ENCODE results near the gene SMARCD3. TPM values are rescaled to one million over a fixed set of nuclear protein-coding genes. Genes with fewer than 3 reads are reported as not detected.

SMARCD3 gene
- total and polyA plus RNA-seq, 2 of the 4 experiments (the other 2 are of a cell fraction): 37.5 to 48.5 TPM

DNA sequence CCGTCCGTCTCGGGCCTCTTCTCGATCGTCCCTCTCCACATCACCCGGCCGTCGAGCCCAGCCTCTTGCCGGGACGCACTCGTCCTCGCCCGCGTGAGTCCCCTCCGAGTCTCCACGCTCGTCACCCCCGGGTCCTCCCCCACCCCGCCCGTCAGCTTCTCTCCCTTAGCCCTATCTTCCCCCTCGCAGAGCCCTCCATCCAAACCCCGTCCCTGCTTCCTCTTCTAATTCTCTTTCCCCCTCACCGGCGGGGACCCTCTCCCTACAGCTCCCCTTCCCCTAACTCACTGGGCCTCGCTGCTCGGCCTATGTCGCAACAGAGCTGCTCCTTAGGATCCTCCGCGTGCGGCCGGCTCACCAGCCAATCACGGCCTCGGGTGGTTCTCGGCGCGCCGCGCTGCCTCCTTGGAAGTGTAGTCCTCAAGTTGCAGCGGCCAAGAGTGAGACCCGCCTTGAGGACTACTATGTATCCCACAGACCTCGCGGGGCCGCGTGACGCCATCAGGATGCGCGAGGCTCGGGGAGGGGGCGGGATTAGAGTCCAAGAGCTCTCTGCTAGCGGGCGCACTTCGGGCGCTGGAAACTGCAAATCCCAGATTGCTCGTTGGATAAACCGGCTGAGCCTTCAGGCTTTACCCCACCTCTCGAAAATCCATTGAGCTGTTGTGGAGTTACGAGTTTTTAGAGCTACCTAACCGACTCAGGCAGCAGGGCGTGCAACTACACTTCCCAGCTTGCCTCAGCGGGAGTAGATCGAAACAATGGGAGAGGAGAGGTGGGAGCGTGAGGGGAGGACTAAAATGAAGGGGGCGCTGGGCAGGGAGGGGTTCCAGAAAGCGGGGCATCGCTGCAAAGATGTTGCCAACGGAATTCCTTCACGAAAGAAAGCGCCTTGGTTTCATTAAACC, 21.4 kb downstream of the SMARCD3 start, which contains the start of gene ABCF2 (continued):
- no peak for TF ChIP-seq CHD1 (IDR thresholded peaks at IDR 0.05; ENCODE audit: low read depth, low read length)

DNA sequence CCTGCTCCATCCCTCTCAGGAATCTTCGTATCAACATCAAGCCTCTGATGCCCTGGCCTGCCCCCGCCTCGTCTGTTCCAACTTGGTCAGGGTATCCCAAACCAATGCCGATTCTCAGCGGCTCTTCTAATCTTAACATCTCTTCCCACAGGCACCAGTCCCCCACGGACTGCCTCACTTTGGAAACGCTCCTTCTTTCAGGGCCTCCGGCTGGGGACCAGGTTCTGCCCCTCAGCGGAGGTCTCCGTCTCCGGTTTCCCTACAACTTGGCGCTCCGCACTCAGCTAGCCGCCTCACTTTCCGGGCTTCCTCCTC, 22.0 kb downstream of the SMARCD3 start:
- Histone ChIP-seq H3K18ac (ENCODE audit: low read depth, low read length) (no peak overlapping the region), H3K27me3 (ENCODE audit: control insufficient read depth, insufficient read depth, low read length) (no peaks in the 10 kb centered on the region), H3K27ac (ENCODE audit: insufficient read depth, low read length) (peak overlapping the region; percentile 62), H3K4me2 (ENCODE audit: low read depth, low read length) (peak overlapping the region; percentile 92), H3K9me1 (ENCODE audit: insufficient read depth, low read length) (peaks cover 4% of the 10 kb centered on the region), H3K56ac (ENCODE audit: extremely low read depth, insufficient read depth, low read length) (0 out of 2 replicates have a peak overlapping the region, but pooled peaks have one; percentile 37), H3K4me3 (ENCODE audit: insufficient read depth, low read depth, low read length) (peak overlapping the region; percentile 84), H3K79me1 (ENCODE audit: low read depth in 1 of 2, low read length in 2 of 2) (peaks cover 15 to 38% of the 10 kb centered on the region in 2 experiments), H2AK5ac (ENCODE audit: low read depth, low read length) (peak overlapping the region; percentile 37; the same call in 1 of the 2 replicates), H4K91ac (ENCODE audit: insufficient read depth, low read depth, low read length) (peak overlapping the region; percentile 23), H2AK9ac (replicated peaks; ENCODE audit: low read depth, low read length, poor library complexity) (peak overlapping the region; percentile 93), H2BK20ac (ENCODE audit: low read depth, low read length) (no peak overlapping the region), H4K20me1 (ENCODE audit: insufficient read depth, low read length) (no peaks in the 10 kb centered on the region), H3K4me1 (ENCODE audit: control insufficient read depth, insufficient read depth, low read length) (peaks cover 8% of the 10 kb centered on the region), H3K9me3 (ENCODE audit: control insufficient read depth, insufficient read depth, low read length) (no peaks in the 10 kb centered on the region), H4K5ac (ENCODE audit: low read depth, low read length) (0 out of 2 replicates have a peak overlapping the region, but pooled peaks have one; percentile 14), H4K8ac (ENCODE audit: low read depth in 2 of 2, low read length in 2 of 2) (peak overlapping the region; percentile 75 to 84), H3K14ac (replicated peaks; ENCODE audit: low read depth, low read length) (peak overlapping the region; percentile 23), H2BK120ac (ENCODE audit: low read depth, low read length) (no peak overlapping the region), H3K9ac (ENCODE audit: low read depth, low read length) (peak overlapping the region; percentile 84), H2AFZ (replicated peaks; ENCODE audit: low read length, poor library complexity) (peak overlapping the region; percentile 90), H2BK15ac (ENCODE audit: low read depth, low read length) (no peak overlapping the region), H3K23ac (ENCODE audit: low read depth, low read length) (peak overlapping the region; percentile 18; the same call in 1 of the 2 replicates), H3K36me3 (ENCODE audit: control insufficient read depth, insufficient read depth, low read length) (peaks cover 28% of the 10 kb centered on the region), H3K4ac (ENCODE audit: low read depth, low read length) (peak overlapping the region; percentile 47; the same call in 1 of the 2 replicates), H2BK5ac (ENCODE audit: low read depth, low read length, poor library complexity, severe bottlenecking) (peak overlapping the region; percentile 30)
- intact Hi-C loops (cut with micrococcal nuclease): no loop called here
- ChIA-PET POLR2A (ENCODE audit: unreplicated experiment) (interaction anchor here (1.2 kb wide), 1 partner anchor 21 kb away, joined by 4 read pairs; no protein-coding TSS in a partner anchor), CTCF (interaction anchor here (0.6 to 1.1 kb wide), 2 partner anchors 10 to 79 kb away, joined by 3 to 4 read pairs; no protein-coding TSS in a partner anchor)
- in situ Hi-C loops (cut with MboI; ENCODE audit: low sequenced_read_pairs): no loop called here
- WGBS, 2 experiments (ENCODE audit: extremely low coverage in 2 of 2, insufficient read length in 1 of 2): 0% methylated on average over 4 of the region's 15 CpGs; no CpG with 5 or more reads in 1 of the 2 experiments
- ATAC-seq (ENCODE audit: low read depth) (no peak; the same call in none of the 2 replicates), DNase-seq (no peak)
- no TSS peak for BruUV-seq (replicated peaks)
- dilution Hi-C loops (cut with HindIII; ENCODE audit: low sequenced_read_pairs, unreplicated experiment): no loop called here
- TF ChIP-seq MAZ (IDR thresholded peaks at IDR 0.05; ENCODE audit: borderline replicate concordance, low read depth, low read length) (no peak), NFE2L2 (IDR thresholded peaks at IDR 0.05; ENCODE audit: low read depth, low read length) (no peak), POLR2A (IDR thresholded peaks at IDR 0.05; ENCODE audit: low read depth, low read length) (no peak)
- TF ChIP-seq, protein P1, sequence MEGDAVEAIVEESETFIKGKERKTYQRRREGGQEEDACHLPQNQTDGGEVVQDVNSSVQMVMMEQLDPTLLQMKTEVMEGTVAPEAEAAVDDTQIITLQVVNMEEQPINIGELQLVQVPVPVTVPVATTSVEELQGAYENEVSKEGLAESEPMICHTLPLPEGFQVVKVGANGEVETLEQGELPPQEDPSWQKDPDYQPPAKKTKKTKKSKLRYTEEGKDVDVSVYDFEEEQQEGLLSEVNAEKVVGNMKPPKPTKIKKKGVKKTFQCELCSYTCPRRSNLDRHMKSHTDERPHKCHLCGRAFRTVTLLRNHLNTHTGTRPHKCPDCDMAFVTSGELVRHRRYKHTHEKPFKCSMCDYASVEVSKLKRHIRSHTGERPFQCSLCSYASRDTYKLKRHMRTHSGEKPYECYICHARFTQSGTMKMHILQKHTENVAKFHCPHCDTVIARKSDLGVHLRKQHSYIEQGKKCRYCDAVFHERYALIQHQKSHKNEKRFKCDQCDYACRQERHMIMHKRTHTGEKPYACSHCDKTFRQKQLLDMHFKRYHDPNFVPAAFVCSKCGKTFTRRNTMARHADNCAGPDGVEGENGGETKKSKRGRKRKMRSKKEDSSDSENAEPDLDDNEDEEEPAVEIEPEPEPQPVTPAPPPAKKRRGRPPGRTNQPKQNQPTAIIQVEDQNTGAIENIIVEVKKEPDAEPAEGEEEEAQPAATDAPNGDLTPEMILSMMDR (conservative IDR thresholded peaks at IDR 0.05; ENCODE audit: low read depth, low read length): no peak
